H1 (cell line): ENCODE data around the gene CTSC. TPM values are rescaled to one million over a fixed set of nuclear protein-coding genes. Genes with fewer than 3 reads are reported as not detected.

Experiments used
- CTCF ChIA-PET: fragments of 300-600 bp; sonication (Branson Sonifier 250); formaldehyde crosslinking; loops from one replicate; lab custom pipeline; 2021; ENCODE audit not compliant: partially characterized antibody; lab: Charles Lee
- POLR2A ChIA-PET: fragments of 300-600 bp; sonication (Branson Sonifier 250); formaldehyde crosslinking; loops from one replicate; lab custom pipeline; 2021; ENCODE audit warnings: inconsistent platforms; ENCODE audit not compliant: partially characterized antibody; lab: Charles Lee
- DNase-seq, 2 experiments: peaks; one replicate each; pipeline versions ENCODE4 v3.0.0 to v3.0.0-alpha.2; 2010 to 2022; ENCODE audit warnings: low spot score in 2 of 2, low read depth in 1 of 2, mixed read lengths in 1 of 2
- FAIRE-seq: peaks from 2 replicates; lab custom pipeline; 2011; peaks lifted over from hg19 to GRCh38; lab: Jason Lieb, UNC
- H2AFZ ChIP-seq: 2 replicates; pipeline ENCODE4 v1.8.1; 2012; ENCODE audit warnings: low read length, inconsistent platforms
- H2AK5ac ChIP-seq: 2 replicates; pipeline ENCODE4 v1.6.1; 2013; ENCODE audit warnings: low read depth, low read length
- H2BK120ac ChIP-seq: replicated peaks from 2 replicates; pipeline ENCODE3; 2013; ENCODE audit warnings: low read depth, low read length, inconsistent platforms
- H2BK12ac ChIP-seq: 2 replicates; pipeline ENCODE4 v1.6.1; 2013; ENCODE audit warnings: low read depth, low read length
- H2BK15ac ChIP-seq: 2 replicates; pipeline ENCODE4 v1.6.1; 2013; ENCODE audit warnings: low read length
- H2BK20ac ChIP-seq: 2 replicates; pipeline ENCODE4 v1.6.1; 2013; ENCODE audit warnings: low read length
- H2BK5ac ChIP-seq: 2 replicates; pipeline ENCODE4 v1.6.1; 2013; ENCODE audit warnings: low read depth, low read length
- H3K14ac ChIP-seq: 2 replicates; pipeline ENCODE4 v1.6.1; 2013; ENCODE audit warnings: inconsistent platforms; ENCODE audit not compliant: insufficient read length
- H3K18ac ChIP-seq: 2 replicates; pipeline ENCODE4 v1.6.1; 2013; ENCODE audit warnings: low read length; ENCODE audit errors: extremely low read depth
- H3K23ac ChIP-seq: 2 replicates; pipeline ENCODE4 v1.6.1; 2013; ENCODE audit warnings: inconsistent platforms; ENCODE audit not compliant: insufficient read length
- H3K23me2 ChIP-seq: 2 replicates; pipeline ENCODE4 v1.6.1; 2013; ENCODE audit warnings: low read depth, low read length
- H3K27ac ChIP-seq: 2 replicates; pipeline ENCODE4 v1.6.1; 2011; ENCODE audit warnings: low read depth, low read length, inconsistent platforms
- H3K27me3 ChIP-seq, 4 experiments: replicated peaks in 1 of 4; 1 replicate in 1 of 4; 2 replicates in 3 of 4; pipeline versions ENCODE4 v1.6.1 to v1.8.1; 2011 to 2013; ENCODE audit warnings: low read length in 3 of 4, mild to moderate bottlenecking in 3 of 4, inconsistent platforms in 2 of 4, mixed read lengths in 2 of 4, moderate library complexity in 1 of 4; ENCODE audit not compliant: control insufficient read depth in 3 of 4, insufficient read depth in 3 of 4; ENCODE audit errors: extremely low read depth in 1 of 4
- H3K36me3 ChIP-seq, 4 experiments: 2 replicates each; pipeline versions ENCODE4 v1.6.1 to v1.8.1; 2011 to 2013; ENCODE audit warnings: mild to moderate bottlenecking in 4 of 4, low read length in 3 of 4, moderate library complexity in 2 of 4, control low read depth in 1 of 4, inconsistent platforms in 1 of 4; ENCODE audit not compliant: insufficient read depth in 4 of 4, control insufficient read depth in 2 of 4
- H3K4ac ChIP-seq: replicated peaks from 2 replicates; pipeline ENCODE3; 2013; ENCODE audit warnings: low read length, low read depth, mixed read lengths, inconsistent platforms; ENCODE audit not compliant: insufficient read length
- H3K4me1 ChIP-seq, 4 experiments: replicated peaks in 1 of 4; 1 replicate in 1 of 4; 2 replicates in 3 of 4; pipeline versions ENCODE4 v1.6.1 to v1.8.1; 2011 to 2013; ENCODE audit warnings: low read length in 3 of 4, inconsistent platforms in 2 of 4, mixed read lengths in 1 of 4; ENCODE audit not compliant: insufficient read depth in 4 of 4, control insufficient read depth in 3 of 4
- H3K4me2 ChIP-seq, 2 experiments: 2 replicates each; pipeline versions ENCODE4 v1.6.1 to v1.8.1; 2011 to 2013; ENCODE audit warnings: low read depth in 2 of 2, low read length in 2 of 2, control low read depth in 1 of 2, inconsistent platforms in 1 of 2, mild to moderate bottlenecking in 1 of 2; ENCODE audit not compliant: insufficient read depth in 1 of 2
- H3K4me3 ChIP-seq, 4 experiments: fragments of 200-600, 300-600 bp in 1 of 4; sonication (generic), shearing (Covaris generic), sonication (Bioruptor Twin) in 1 of 4; 2 replicates each; pipeline versions ENCODE4 v1.5.1 to v1.8.1; 2011 to 2016; ENCODE audit warnings: low read length in 4 of 4, low read depth in 3 of 4, control low read depth in 2 of 4, inconsistent platforms in 2 of 4, mild to moderate bottlenecking in 2 of 4, mixed read lengths in 1 of 4, moderate library complexity in 1 of 4; ENCODE audit not compliant: insufficient read depth in 2 of 4; ENCODE audit errors: extremely low read depth in 1 of 4
- H3K56ac ChIP-seq: replicated peaks from 2 replicates; pipeline ENCODE3; 2013; ENCODE audit warnings: low read depth, mild to moderate bottlenecking, mixed read lengths, low read length, inconsistent platforms; ENCODE audit not compliant: insufficient read length
- H3K79me1 ChIP-seq: 2 replicates; pipeline ENCODE4 v1.6.1; 2013; ENCODE audit warnings: low read depth, low read length, control low read depth
- H3K79me2 ChIP-seq, 2 experiments: 2 replicates each; pipeline versions ENCODE4 v1.6.1 to v1.8.1; 2012 to 2013; ENCODE audit warnings: low read length in 2 of 2, mild to moderate bottlenecking in 2 of 2, inconsistent platforms in 1 of 2; ENCODE audit not compliant: insufficient read depth in 2 of 2, control insufficient read depth in 1 of 2
- H3K9ac ChIP-seq, 4 experiments: replicated peaks in 1 of 4; 1 replicate in 1 of 4; 2 replicates in 3 of 4; pipeline versions ENCODE4 v1.6.1 to v1.8.1; 2011 to 2013; ENCODE audit warnings: low read depth in 3 of 4, low read length in 3 of 4, control low read depth in 2 of 4, mild to moderate bottlenecking in 2 of 4, moderate library complexity in 2 of 4, inconsistent platforms in 1 of 4; ENCODE audit errors: extremely low read depth in 1 of 4
- H3K9me3 ChIP-seq, 2 experiments: 2 replicates each; pipeline versions ENCODE4 v1.6.1 to v1.8.1; 2012 to 2013; ENCODE audit warnings: mild to moderate bottlenecking in 2 of 2, moderate library complexity in 2 of 2, control low read depth in 1 of 2, inconsistent platforms in 1 of 2, low read depth in 1 of 2, low read length in 1 of 2, mixed read lengths in 1 of 2; ENCODE audit not compliant: insufficient read depth in 2 of 2
- H4K20me1 ChIP-seq, 2 experiments: replicated peaks in 1 of 2; 2 replicates each; pipeline versions ENCODE3 to v1.8.1; 2011 to 2013; ENCODE audit warnings: inconsistent platforms in 2 of 2, low read length in 2 of 2, mild to moderate bottlenecking in 1 of 2; ENCODE audit not compliant: insufficient read depth in 2 of 2, control insufficient read depth in 1 of 2
- H4K5ac ChIP-seq: 2 replicates; pipeline ENCODE4 v1.6.1; 2013; ENCODE audit warnings: low read length, low read depth, mixed read lengths, inconsistent platforms; ENCODE audit not compliant: insufficient read length
- H4K8ac ChIP-seq: 2 replicates; pipeline ENCODE4 v1.8.0; 2013; ENCODE audit warnings: mild to moderate bottlenecking, moderate library complexity, low read length, inconsistent platforms; ENCODE audit not compliant: insufficient read depth; ENCODE audit errors: extremely low read depth
- H4K91ac ChIP-seq: replicated peaks from 2 replicates; pipeline ENCODE3; 2013; ENCODE audit warnings: low read length, mixed read lengths, inconsistent platforms; ENCODE audit not compliant: insufficient read length
- CTBP2 ChIP-seq: IDR thresholded peaks from 2 replicates; pipeline ENCODE4 v1.7.0; 2011; ENCODE audit warnings: borderline replicate concordance, mild to moderate bottlenecking, moderate library complexity, mixed read lengths, low read length; ENCODE audit not compliant: insufficient read depth, insufficient read length
- KDM4A ChIP-seq: IDR thresholded peaks from one replicate; pipeline ENCODE4 v1.7.1; 2012; ENCODE audit warnings: low read depth, mild to moderate bottlenecking, moderate library complexity, low read length, inconsistent platforms; ENCODE audit not compliant: severe bottlenecking
- MAX ChIP-seq: IDR thresholded peaks from 2 replicates; pipeline ENCODE4 v1.6.1; 2012; ENCODE audit warnings: inconsistent platforms
- POU5F1 ChIP-seq: IDR thresholded peaks from 2 replicates; pipeline ENCODE4 v1.6.1; 2011; ENCODE audit warnings: low read depth, mild to moderate bottlenecking, low read length, moderate library complexity
- RXRA ChIP-seq: IDR thresholded peaks from 2 replicates; pipeline ENCODE4 v1.6.1; 2011; ENCODE audit warnings: low read depth, mild to moderate bottlenecking, low read length, moderate library complexity; ENCODE audit not compliant: insufficient read depth
- SP1 ChIP-seq: IDR thresholded peaks from 2 replicates; pipeline ENCODE4 v1.6.1; 2011; ENCODE audit warnings: low read depth, low read length
- SP4 ChIP-seq: IDR thresholded peaks from 2 replicates; pipeline ENCODE4 v1.6.1; 2012; ENCODE audit warnings: low read length, inconsistent platforms
- TCF12 ChIP-seq: IDR thresholded peaks from 2 replicates; pipeline ENCODE4 v1.6.1; 2011; ENCODE audit warnings: low read depth, mild to moderate bottlenecking, low read length
- YY1 ChIP-seq: IDR thresholded peaks from 2 replicates; pipeline ENCODE4 v1.6.1; 2011; ENCODE audit warnings: low read depth, mild to moderate bottlenecking, low read length
- WGBS, 2 experiments: shearing (Covaris generic) in 1 of 2; methylation state at CpG; one replicate each; pipeline versions ENCODE4 v1.1.6 to v1.1.7; 2013 to 2015; ENCODE audit warnings: low lambda C conversion rate in 2 of 2, mixed read lengths in 2 of 2, inconsistent platforms in 1 of 2, low coverage in 1 of 2, missing lambda C conversion rate in 1 of 2; ENCODE audit not compliant: insufficient replicate concordance in 2 of 2, insufficient coverage in 1 of 2, insufficient read length in 1 of 2; ENCODE audit errors: extremely low coverage in 1 of 2, missing lambda C conversion rate in 1 of 2; 5-methylcytosine and 5-hydroxymethylcytosine counted together
- polyA plus RNA-seq, 7 experiments: library from polyadenylated mRNA; depleted of rRNA in 3 of 7; stranded (reverse) in 5 of 7; unstranded in 2 of 7; fragments of >200 nt in 5 of 7; fragments of 200-250 nt in 2 of 7; gene quantifications; 1 replicate in 5 of 7; 2 replicates in 1 of 7; 4 replicates in 1 of 7; pipeline versions ENCODE4 v1.2.1 to v1.2.3, GENCODE V29; 2011 to 2013; ENCODE audit warnings: missing spikeins in 2 of 7, mixed read lengths in 2 of 7
- total RNA-seq: library from RNA; stranded (reverse); fragmentation: NEBNext Ultra II Directional; extraction: Animal tissue kit (Norgen Biotek cat#: 25700); gene quantifications from 2 replicates; pipeline ENCODE4 v1.2.1, GENCODE V29; 2021

The CTSC gene
- total and polyA plus RNA-seq, 2 of the 8 experiments (the other 6 are each of a cell fraction or from before 2014, with no cell fraction given): 347 to 369 TPM

- H2AK5ac ChIP-seq: no peak overlapping the region
- H2BK5ac ChIP-seq: no peak overlapping the region
- H3K4me2 ChIP-seq: no peak overlapping the region
- no peak overlapping the region; the same call in 1 of the 2 replicates for H4K8ac ChIP-seq
- no peaks in the 10 kb centered on the region for H3K27me3 ChIP-seq
- H4K20me1 ChIP-seq: no peaks in the 10 kb centered on the region
- peaks cover 2 to 13% (median 8%) of the 10 kb centered on the region in 4 experiments; a peak in 6 of 8 replicates for H3K36me3 ChIP-seq
- no peak for DNase-seq
- H3K27ac ChIP-seq: no peak overlapping the region
- TF ChIP-seq KDM4A (no peak), CTBP2 (no peak), MAX (no peak), RXRA (no peak), TCF12 (no peak), SP1 (no peak), POU5F1 (no peak), YY1 (no peak), SP4 (no peak)
- H2BK120ac ChIP-seq: no peak overlapping the region
- 92% methylated on average over 1 of the region's 1 CpG; no CpG with 5 or more reads in 1 of the 2 experiments for WGBS, 2 experiments
- no peak overlapping the region for H3K56ac ChIP-seq
- no peak overlapping the region for H2BK20ac ChIP-seq
- H3K4me1 ChIP-seq: no peaks in the 10 kb centered on the region
- no peak overlapping the region for H3K4me3 ChIP-seq
- H3K9me3 ChIP-seq: peaks cover 6 to 9% of the 10 kb centered on the region in 2 experiments; a peak in 3 of 4 replicates
- H3K23ac ChIP-seq: no peak overlapping the region
- no peak overlapping the region for H3K14ac ChIP-seq
- no peak overlapping the region for H3K9ac ChIP-seq
- H3K79me2 ChIP-seq: no peaks in the 10 kb centered on the region
- H3K23me2 ChIP-seq: no peaks in the 10 kb centered on the region
- H2BK15ac ChIP-seq: no peak overlapping the region
- H2AFZ ChIP-seq: no peak overlapping the region
- ChIA-PET POLR2A (no interaction called here), CTCF (interaction anchor here (1.0 to 1.5 kb wide), 2 partner anchors 19 to 251 kb away, joined by 3 to 4 read pairs; no protein-coding TSS in a partner anchor)
- H3K79me1 ChIP-seq: no peaks in the 10 kb centered on the region
- H2BK12ac ChIP-seq: no peak overlapping the region
- H4K91ac ChIP-seq: no peak overlapping the region
- no peak for FAIRE-seq
- no peak overlapping the region for H4K5ac ChIP-seq
- H3K4ac ChIP-seq: no peak overlapping the region
- no peak overlapping the region for H3K18ac ChIP-seq
Measured at GRCh38 chr11:88266919-88267318, 70.6 kb downstream of the CTSC start.
